Mesendoderm (in vitro differentiated cells): ENCODE results near the gene VASH2.
"Not testable (repeated sequence)": the region's sequence is repeated elsewhere in the genome, so short reads cannot be mapped to it uniquely, and the experiment has no call there.

Source experiments
- DNase-seq: peaks from one replicate; pipeline ENCODE4 v3.0.0; 2013
- H2AK5ac ChIP-seq: 2 replicates; pipeline ENCODE4 v1.6.1; 2013; ENCODE audit warnings: low read length, inconsistent platforms
- H2BK120ac ChIP-seq: 2 replicates; pipeline ENCODE4 v1.6.1; 2013; ENCODE audit warnings: low read depth, mild to moderate bottlenecking, low read length, moderate library complexity, mixed read lengths
- H2BK15ac ChIP-seq: replicated peaks from 2 replicates; pipeline ENCODE4 v1.6.1; 2013; ENCODE audit warnings: low read depth, mild to moderate bottlenecking, moderate library complexity
- H2BK5ac ChIP-seq: 2 replicates; pipeline ENCODE4 v1.6.1; 2013; ENCODE audit warnings: low read length, inconsistent platforms
- H3K18ac ChIP-seq: 2 replicates; pipeline ENCODE4 v1.6.1; 2013; ENCODE audit warnings: mild to moderate bottlenecking, low read length, mixed read lengths
- H3K23ac ChIP-seq: one replicate; pipeline ENCODE4 v1.6.1; 2013; ENCODE audit warnings: low read length
- H3K27ac ChIP-seq: 2 replicates; pipeline ENCODE4 v1.5.1; 2013; ENCODE audit warnings: low read depth, mild to moderate bottlenecking, inconsistent platforms, low read length, moderate library complexity
- H3K27me3 ChIP-seq: 2 replicates; pipeline ENCODE4 v1.6.1; 2013; ENCODE audit warnings: low read length, control low read depth, mild to moderate bottlenecking, inconsistent platforms; ENCODE audit not compliant: insufficient read depth, poor library complexity
- H3K36me3 ChIP-seq: 2 replicates; pipeline ENCODE4 v1.6.1; 2013; ENCODE audit warnings: low read length, inconsistent platforms; ENCODE audit not compliant: control insufficient read depth, insufficient read depth
- H3K4ac ChIP-seq: one replicate; pipeline ENCODE4 v1.6.1; 2013; ENCODE audit warnings: low read depth, mild to moderate bottlenecking, low read length, moderate library complexity
- H3K4me1 ChIP-seq: 2 replicates; pipeline ENCODE4 v1.6.1; 2013; ENCODE audit warnings: low read depth, low read length, inconsistent platforms; ENCODE audit not compliant: control insufficient read depth
- H3K4me2 ChIP-seq: 2 replicates; pipeline ENCODE4 v1.6.1; 2013; ENCODE audit warnings: low read length
- H3K4me3 ChIP-seq: 2 replicates; pipeline ENCODE4 v1.5.1; 2013; ENCODE audit warnings: mild to moderate bottlenecking, low read length
- H3K56ac ChIP-seq: one replicate; pipeline ENCODE4 v1.6.1; 2013; ENCODE audit warnings: low read length
- H3K79me1 ChIP-seq: 2 replicates; pipeline ENCODE4 v1.6.1; 2013; ENCODE audit warnings: low read length, inconsistent platforms
- H3K79me2 ChIP-seq: 2 replicates; pipeline ENCODE4 v1.6.1; 2013; ENCODE audit warnings: mild to moderate bottlenecking, low read length; ENCODE audit not compliant: control insufficient read depth, insufficient read depth
- H3K9ac ChIP-seq: 2 replicates; pipeline ENCODE4 v1.6.1; 2013; ENCODE audit warnings: low read length, inconsistent platforms
- H4K5ac ChIP-seq: one replicate; pipeline ENCODE4 v1.6.1; 2013; ENCODE audit warnings: low read length
- H4K8ac ChIP-seq: one replicate; pipeline ENCODE4 v1.6.1; 2013; ENCODE audit warnings: low read depth, mild to moderate bottlenecking, control low read depth, low read length, moderate library complexity
- WGBS: extraction: QIAGEN DNeasy Blood & Tissue Kit; methylation state at CpG from one replicate; pipeline ENCODE4 v1.1.7; 2013; ENCODE audit warnings: low lambda C conversion rate, missing lambda C conversion rate; ENCODE audit not compliant: insufficient coverage; ENCODE audit errors: extremely low coverage; 5-methylcytosine and 5-hydroxymethylcytosine counted together

Gene VASH2

DNA sequence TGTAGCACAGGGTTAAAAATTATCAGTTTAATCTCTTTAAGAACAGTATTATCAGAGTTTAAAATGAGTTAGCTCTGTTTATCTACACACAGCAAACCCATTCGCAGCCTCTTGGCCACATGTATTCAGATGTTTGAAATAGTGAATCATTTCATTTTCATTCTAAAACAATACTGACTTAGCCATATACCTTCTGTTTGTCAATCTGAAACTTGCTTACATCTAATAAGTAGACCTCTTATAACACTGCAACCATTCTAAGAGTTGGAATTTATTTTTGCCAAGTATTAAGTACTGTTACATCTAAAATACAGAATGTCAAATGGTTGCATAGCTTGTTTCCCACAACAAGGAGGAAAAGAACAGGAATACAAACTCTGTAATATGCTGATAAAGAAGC, 39.9 kb downstream of the VASH2 start:
- no peak overlapping the region for H4K5ac ChIP-seq
- no peak overlapping the region for H2AK5ac ChIP-seq
- no peak overlapping the region for H3K23ac ChIP-seq
- no peak overlapping the region for H3K9ac ChIP-seq
- no peak overlapping the region for H4K8ac ChIP-seq
- no peaks in the 10 kb centered on the region for H3K36me3 ChIP-seq
- no peaks in the 10 kb centered on the region for H3K27me3 ChIP-seq
- H2BK5ac ChIP-seq, result no peak overlapping the region
- no peak overlapping the region for H3K4ac ChIP-seq
- no peak overlapping the region for H2BK15ac ChIP-seq
- H2BK120ac ChIP-seq, result no peak overlapping the region
- H3K18ac ChIP-seq, result no peak overlapping the region
- H3K4me3 ChIP-seq, result no peak overlapping the region
- H3K4me1 ChIP-seq, result no peaks in the 10 kb centered on the region
- no peaks in the 10 kb centered on the region for H3K79me1 ChIP-seq
- no CpG with 5 or more reads among the region's 1 CpG for WGBS
- no peak overlapping the region for H3K27ac ChIP-seq
- H3K4me2 ChIP-seq, result no peak overlapping the region
- no peak overlapping the region for H3K56ac ChIP-seq
- H3K79me2 ChIP-seq, result no peaks in the 10 kb centered on the region
- DNase-seq, result no peak

GRCh38 chr1:212993960-212994359, 43.6 kb downstream of the VASH2 start:
- not testable (repeated sequence) for H3K79me2 ChIP-seq, H3K56ac ChIP-seq, H3K4me1 ChIP-seq, H3K27ac ChIP-seq, H2BK5ac ChIP-seq, H3K27me3 ChIP-seq, H4K5ac ChIP-seq, H2BK15ac ChIP-seq, H3K36me3 ChIP-seq, H3K4me2 ChIP-seq, DNase-seq, H2BK120ac ChIP-seq, H4K8ac ChIP-seq, H2AK5ac ChIP-seq, H3K4ac ChIP-seq, H3K18ac ChIP-seq, H3K4me3 ChIP-seq, H3K9ac ChIP-seq, H3K79me1 ChIP-seq, H3K23ac ChIP-seq
- no CpG with 5 or more reads among the region's 8 CpGs for WGBS

DNA sequence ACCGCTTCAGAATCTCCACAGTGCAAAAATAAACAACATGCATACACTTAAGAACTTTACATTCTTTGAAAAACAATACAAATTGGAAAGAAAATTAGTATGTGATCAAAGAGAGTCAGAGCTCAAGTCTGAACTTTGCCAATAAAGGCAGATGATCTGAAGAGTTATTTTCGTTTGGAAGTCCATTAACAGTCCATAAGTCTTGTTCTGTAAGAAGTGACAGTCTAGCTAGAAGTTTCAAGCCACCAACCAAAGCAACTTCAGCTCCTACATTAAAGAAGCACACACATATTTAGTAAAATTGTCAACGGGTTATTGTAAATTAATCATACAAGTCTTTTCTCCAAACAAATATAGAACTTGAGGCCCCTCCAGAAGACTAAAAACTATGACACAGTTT, 44.6 kb downstream of the VASH2 start:
- Histone ChIP-seq H3K4me1 (no peaks in the 10 kb centered on the region), H3K9ac (no peak overlapping the region), H2BK120ac (no peak overlapping the region), H3K18ac (no peak overlapping the region), H4K8ac (no peak overlapping the region), H3K4ac (no peak overlapping the region), H2AK5ac (no peak overlapping the region), H3K56ac (no peak overlapping the region), H3K4me3 (no peak overlapping the region), H2BK5ac (no peak overlapping the region), H2BK15ac (no peak overlapping the region), H3K36me3 (no peaks in the 10 kb centered on the region), H3K23ac (no peak overlapping the region), H3K27ac (no peak overlapping the region), H3K79me1 (no peaks in the 10 kb centered on the region), H4K5ac (no peak overlapping the region), H3K27me3 (no peaks in the 10 kb centered on the region), H3K79me2 (no peaks in the 10 kb centered on the region), H3K4me2 (no peak overlapping the region)
- no CpG with 5 or more reads among the region's 3 CpGs for WGBS
- no peak for DNase-seq

DNA sequence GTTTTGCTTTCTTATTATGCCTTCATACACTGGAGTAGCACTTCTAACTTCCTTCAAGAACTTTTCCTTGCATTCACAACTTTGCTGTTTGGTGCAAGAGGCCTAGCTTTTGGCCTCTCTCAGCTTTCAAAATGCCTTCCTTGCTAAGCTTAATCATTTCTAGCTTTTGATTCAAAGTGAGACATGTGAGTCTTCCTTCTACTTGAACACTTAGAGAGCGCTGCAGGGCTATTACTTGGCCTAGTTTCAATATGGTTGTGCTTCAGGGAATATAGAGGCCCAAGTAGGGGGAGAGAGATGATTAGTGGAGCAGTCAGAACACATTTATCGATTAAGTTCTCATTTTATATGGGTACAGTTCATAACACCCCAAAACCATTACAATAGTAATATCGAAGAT, 52.9 kb downstream of the VASH2 start:
- Histone ChIP-seq H4K5ac (no peak overlapping the region), H3K4me2 (no peak overlapping the region), H4K8ac (no peak overlapping the region), H3K79me1 (no peaks in the 10 kb centered on the region), H2BK15ac (no peak overlapping the region), H3K27ac (no peak overlapping the region), H3K79me2 (no peaks in the 10 kb centered on the region), H3K56ac (no peak overlapping the region), H2BK5ac (no peak overlapping the region), H3K27me3 (no peaks in the 10 kb centered on the region), H3K9ac (no peak overlapping the region), H3K18ac (no peak overlapping the region), H2BK120ac (no peak overlapping the region), H3K23ac (no peak overlapping the region), H3K4ac (no peak overlapping the region), H2AK5ac (no peak overlapping the region), H3K4me1 (no peaks in the 10 kb centered on the region), H3K36me3 (no peaks in the 10 kb centered on the region), H3K4me3 (no peak overlapping the region)
- no CpG with 5 or more reads among the region's 3 CpGs for WGBS
- no peak for DNase-seq

DNA sequence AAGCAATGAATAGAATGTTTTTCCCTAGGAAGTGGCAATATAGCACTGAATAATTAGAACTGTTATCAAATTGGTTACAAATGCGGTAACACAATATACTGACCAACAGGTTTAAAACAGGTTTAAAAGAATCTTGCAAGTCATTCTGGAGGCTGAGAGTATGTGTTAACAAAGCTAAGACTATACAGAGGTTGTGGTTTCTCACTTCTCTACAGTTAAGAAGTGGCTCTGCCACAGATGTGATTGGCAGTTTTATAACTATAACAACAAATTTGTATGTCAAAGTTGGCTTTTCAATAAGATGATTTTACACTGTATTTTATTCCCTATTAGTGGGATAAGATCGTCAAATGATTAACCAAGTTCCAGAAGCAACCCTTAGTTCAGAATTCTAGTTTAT, 58.2 kb downstream of the VASH2 start:
- no peak overlapping the region for H3K18ac ChIP-seq
- no peak overlapping the region for H3K4me3 ChIP-seq
- no peak overlapping the region for H3K9ac ChIP-seq
- peak; percentile 10 for DNase-seq
- no peaks in the 10 kb centered on the region for H3K79me1 ChIP-seq
- no peak overlapping the region for H2BK120ac ChIP-seq
- no peak overlapping the region for H2BK5ac ChIP-seq
- no CpG with 5 or more reads among the region's 2 CpGs for WGBS
- no peak overlapping the region for H3K27ac ChIP-seq
- no peaks in the 10 kb centered on the region for H3K79me2 ChIP-seq
- no peaks in the 10 kb centered on the region for H3K4me1 ChIP-seq
- no peak overlapping the region for H3K23ac ChIP-seq
- H3K56ac ChIP-seq, result no peak overlapping the region
- H3K4me2 ChIP-seq, result no peak overlapping the region
- no peaks in the 10 kb centered on the region for H3K36me3 ChIP-seq
- no peak overlapping the region for H3K4ac ChIP-seq
- no peak overlapping the region for H4K8ac ChIP-seq
- no peaks in the 10 kb centered on the region for H3K27me3 ChIP-seq
- H2AK5ac ChIP-seq, result no peak overlapping the region
- no peak overlapping the region for H2BK15ac ChIP-seq
- no peak overlapping the region for H4K5ac ChIP-seq

DNA sequence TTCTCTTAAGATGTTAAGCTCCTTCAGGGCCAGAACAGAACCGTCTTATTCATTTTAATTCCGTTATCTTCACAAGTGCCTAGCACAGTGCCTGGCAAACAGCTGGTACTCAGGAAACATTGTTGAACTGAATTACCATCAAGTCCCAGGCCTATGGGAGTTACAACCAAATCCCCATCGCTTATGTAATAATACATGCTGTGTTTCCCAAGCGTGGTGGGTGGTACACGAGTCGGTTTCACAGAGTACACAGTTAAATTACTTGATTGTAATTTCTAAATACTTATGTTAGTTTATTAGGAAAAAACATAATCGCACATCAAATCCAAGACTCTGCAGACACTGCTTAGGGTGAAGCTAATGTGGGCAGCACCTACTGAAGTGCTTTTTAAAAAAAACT, 64.3 kb downstream of the VASH2 start:
- peak; percentile 13 for DNase-seq

More for the DNA sequence above, 64.3 kb downstream of the VASH2 start:
- peaks cover 5% of the 10 kb centered on the region for H3K79me1 ChIP-seq
- peak overlapping the region; percentile 84 for H3K4me2 ChIP-seq
- H2BK120ac ChIP-seq, result no peak overlapping the region
- no peak overlapping the region for H2BK15ac ChIP-seq
- H2BK5ac ChIP-seq, result no peak overlapping the region
- no CpG with 5 or more reads among the region's 7 CpGs for WGBS
- peaks cover 4% of the 10 kb centered on the region for H3K4me1 ChIP-seq
- no peak overlapping the region for H3K4ac ChIP-seq
- no peaks in the 10 kb centered on the region for H3K27me3 ChIP-seq
- no peaks in the 10 kb centered on the region for H3K36me3 ChIP-seq
- H2AK5ac ChIP-seq, result no peak overlapping the region
- H3K79me2 ChIP-seq, result peaks cover 8% of the 10 kb centered on the region
- no peak overlapping the region for H3K27ac ChIP-seq
- no peak overlapping the region for H4K8ac ChIP-seq
- peak overlapping the region; percentile 100 for H3K56ac ChIP-seq
- no peak overlapping the region for H3K18ac ChIP-seq
- H3K23ac ChIP-seq, result no peak overlapping the region
- peak overlapping the region; percentile 98 for H3K9ac ChIP-seq
- peak overlapping the region; percentile 94 for H3K4me3 ChIP-seq
- H4K5ac ChIP-seq, result peak overlapping the region; percentile 62
